OCI-LY1 (cell line): ENCODE measurements around the gene RUNX1.

Experiments used
- EZH2 ChIP-seq: fragments of 200-600 bp; sonication (generic), shearing (Covaris generic); IDR thresholded peaks from 2 replicates; pipeline ENCODE4 v1.8.0; 2017; ENCODE audit warnings: borderline replicate concordance, mixed run types, mild to moderate bottlenecking, antibody characterized with exemption, low read length, moderate library complexity, mixed read lengths
- TF ChIP-seq, protein P1 (sequence below): fragments of 200-600 bp; sonication (generic), shearing (Covaris generic); IDR thresholded peaks from 2 replicates; pipeline ENCODE4 v1.5.1; 2017; ENCODE audit warnings: mild to moderate bottlenecking, antibody characterized with exemption, low read length, moderate library complexity, mixed read lengths

DNA sequence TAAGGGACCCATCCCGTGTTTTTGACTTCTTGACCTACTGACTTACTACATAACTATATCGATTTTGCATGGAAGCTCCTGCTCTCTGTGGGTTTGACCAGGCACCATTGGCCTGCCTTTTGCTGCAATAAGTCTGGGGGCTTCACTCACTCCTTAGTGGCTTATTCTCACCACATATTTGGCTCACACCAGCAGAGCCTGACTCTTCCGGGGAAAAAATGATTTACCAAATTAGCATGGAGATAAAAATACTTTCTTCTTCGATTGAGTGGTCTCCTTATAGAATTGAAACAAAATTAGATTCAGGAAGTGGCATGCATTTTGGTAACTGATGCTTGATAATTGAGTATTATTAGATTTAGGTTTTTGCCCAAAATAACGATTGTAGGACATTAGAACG, 129.7 kb downstream of the RUNX1 start:
- TF ChIP-seq, protein P1, sequence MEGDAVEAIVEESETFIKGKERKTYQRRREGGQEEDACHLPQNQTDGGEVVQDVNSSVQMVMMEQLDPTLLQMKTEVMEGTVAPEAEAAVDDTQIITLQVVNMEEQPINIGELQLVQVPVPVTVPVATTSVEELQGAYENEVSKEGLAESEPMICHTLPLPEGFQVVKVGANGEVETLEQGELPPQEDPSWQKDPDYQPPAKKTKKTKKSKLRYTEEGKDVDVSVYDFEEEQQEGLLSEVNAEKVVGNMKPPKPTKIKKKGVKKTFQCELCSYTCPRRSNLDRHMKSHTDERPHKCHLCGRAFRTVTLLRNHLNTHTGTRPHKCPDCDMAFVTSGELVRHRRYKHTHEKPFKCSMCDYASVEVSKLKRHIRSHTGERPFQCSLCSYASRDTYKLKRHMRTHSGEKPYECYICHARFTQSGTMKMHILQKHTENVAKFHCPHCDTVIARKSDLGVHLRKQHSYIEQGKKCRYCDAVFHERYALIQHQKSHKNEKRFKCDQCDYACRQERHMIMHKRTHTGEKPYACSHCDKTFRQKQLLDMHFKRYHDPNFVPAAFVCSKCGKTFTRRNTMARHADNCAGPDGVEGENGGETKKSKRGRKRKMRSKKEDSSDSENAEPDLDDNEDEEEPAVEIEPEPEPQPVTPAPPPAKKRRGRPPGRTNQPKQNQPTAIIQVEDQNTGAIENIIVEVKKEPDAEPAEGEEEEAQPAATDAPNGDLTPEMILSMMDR: no peak
- TF ChIP-seq EZH2: no peak
